Measurements from ENCODE around the gene TRIM32.

GRCh38 chr9:116692616-116693015 lies 5.5 kb downstream of the TRIM32 start:
- TF ChIP-seq CTCF (IDR thresholded peaks at IDR 0.05) = no peak
- no peak for TF ChIP-seq POLR2AphosphoS5 (IDR thresholded peaks at IDR 0.05)
- TF ChIP-seq EP300 (IDR thresholded peaks at IDR 0.05; ENCODE audit: low read depth) = no peak

Data from transverse colon (tissue), 4 donors.